Activated CD8-positive, alpha-beta memory T cell treated with anti-CD3 and anti-CD28 coated beads, Interleukin-2, amount 50 U/mL, for 1 hour (primary cell): ENCODE results near the gene VIP.
"Not testable (repeated sequence)": the region's sequence is repeated elsewhere in the genome, so short reads cannot be mapped to it uniquely, and the experiment has no call there.

Experiments
- DNase-seq: peaks from one replicate; pipeline ENCODE4 v3.0.0-alpha.2; 2020; ENCODE audit errors: extremely low read depth

Gene VIP

DNA sequence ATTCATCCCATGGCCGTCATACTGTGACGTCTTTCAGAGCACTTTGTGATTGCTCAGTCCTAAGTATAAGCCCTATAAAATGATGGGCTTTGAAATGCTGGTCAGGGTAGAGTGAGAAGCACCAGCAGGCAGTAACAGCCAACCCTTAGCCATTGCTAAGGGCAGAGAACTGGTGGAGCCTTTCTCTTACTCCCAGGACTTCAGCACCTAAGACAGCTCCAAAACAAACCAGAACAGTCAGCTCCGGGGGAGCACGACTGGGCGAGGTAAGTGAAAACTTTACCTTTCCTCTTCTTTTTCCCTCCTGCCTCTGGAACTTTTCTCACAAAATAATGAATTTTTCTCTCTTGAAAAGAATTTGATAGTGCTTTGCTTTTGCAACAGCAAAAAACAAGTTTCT lies at the start of gene VIP:
TSS of gene VIP (plus strand) at position 104 of the 400 bp plus-strand sequence. CDS start 1,381 bp downstream, outside the sequence.
- no peak for DNase-seq

DNA sequence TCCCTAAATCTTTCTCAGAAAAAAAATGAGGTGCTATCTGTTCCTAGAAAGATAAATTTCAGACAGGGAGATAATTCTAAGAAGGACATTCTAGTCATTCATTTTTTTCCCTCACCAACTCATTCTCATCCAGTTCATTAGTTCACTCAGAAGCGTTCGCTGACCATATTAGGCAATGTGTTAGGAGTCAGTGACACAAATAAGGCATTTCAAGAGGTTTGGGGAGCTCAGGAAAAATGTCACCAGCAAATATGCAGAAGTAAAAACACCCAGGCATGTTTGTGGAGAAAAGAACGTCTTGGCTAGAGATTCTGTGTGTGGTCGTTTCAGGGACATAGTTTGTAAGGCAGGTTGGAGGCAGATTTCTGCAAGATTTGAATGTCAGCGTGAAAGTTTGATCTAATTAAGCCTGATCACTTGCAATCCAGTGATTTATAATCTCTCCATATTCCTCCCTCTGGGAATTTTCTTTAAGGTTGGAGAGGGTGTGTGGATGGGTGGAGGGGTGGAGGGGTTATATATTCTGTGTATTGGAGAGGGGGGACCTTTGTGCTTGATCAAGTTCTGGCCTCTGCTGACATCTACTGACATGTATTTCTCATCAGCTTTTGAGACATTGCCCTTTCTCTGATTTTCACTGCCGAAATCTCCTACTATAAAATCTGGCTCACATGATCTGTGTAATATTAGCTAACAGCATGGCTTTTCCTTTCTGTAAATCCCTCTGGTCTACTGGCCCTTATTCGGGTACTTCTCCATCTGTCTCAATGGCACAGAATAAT lies 49.3 kb upstream of the VIP start:
- DNase-seq, result no peak

DNA sequence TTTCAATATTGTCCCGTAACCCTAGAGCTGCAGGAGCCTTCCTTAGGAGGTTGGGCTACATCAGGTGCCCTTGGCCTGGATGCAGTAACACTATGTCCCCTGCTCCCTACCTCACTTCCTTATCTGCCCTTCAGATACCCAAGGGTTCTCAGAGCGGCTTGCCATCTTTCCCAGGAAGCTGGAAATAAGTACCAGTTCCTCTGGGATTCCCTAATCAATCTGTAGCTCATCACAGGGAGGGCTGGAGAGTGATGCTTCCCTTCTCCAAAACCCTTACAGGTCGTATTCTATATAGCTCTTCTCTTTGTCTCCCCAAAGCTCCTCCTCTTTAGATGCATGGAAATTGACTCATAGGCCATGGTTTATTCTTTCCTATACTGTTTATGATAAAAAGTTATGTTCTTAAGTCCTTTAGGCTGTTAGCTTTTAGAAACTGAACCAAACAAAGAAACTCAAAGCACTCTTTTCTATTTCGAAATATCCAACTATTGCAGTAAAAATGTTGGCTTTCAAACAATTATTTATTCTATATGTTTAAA lies 48.7 kb upstream of the VIP start:
- DNase-seq, result no peak

DNA sequence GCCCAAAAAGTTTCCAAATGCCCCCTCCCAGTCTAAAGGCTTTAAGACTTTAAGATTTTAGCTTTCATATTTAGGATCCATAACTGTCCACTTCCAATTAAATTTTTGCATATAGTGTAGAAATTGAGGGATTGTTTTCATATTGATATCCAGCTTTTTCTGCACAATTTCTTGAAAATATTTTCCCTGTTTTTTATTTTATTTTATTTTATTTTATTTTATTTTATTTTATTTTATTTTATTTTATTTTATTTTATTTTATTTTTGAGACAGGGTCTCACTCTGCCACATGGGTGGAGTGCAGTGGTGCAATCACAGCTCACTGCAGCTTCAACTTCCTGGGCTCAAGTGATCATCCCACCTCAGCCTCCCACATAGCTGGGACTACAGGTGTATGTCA lies 46.8 kb upstream of the VIP start:
- DNase-seq, result not testable (repeated sequence)

DNA sequence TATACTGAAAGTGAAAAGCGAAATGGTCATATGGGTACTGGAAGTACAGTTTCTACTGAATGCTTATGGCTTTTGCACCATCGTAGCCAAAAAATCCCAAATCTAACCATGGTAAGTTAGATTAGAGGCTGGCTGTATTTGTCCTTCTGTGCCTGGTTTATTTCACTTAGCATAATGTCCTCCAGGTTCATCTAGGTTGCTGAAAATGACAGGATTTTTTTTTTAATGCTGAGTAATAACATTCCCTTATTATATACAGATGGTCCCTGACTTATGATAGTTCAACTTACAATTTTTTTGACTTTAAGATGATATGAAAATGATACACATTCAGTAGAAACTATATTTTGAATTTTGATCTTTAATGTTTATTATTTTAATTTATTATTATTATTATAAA lies 45.3 kb upstream of the VIP start:
- DNase-seq, result no peak

DNA sequence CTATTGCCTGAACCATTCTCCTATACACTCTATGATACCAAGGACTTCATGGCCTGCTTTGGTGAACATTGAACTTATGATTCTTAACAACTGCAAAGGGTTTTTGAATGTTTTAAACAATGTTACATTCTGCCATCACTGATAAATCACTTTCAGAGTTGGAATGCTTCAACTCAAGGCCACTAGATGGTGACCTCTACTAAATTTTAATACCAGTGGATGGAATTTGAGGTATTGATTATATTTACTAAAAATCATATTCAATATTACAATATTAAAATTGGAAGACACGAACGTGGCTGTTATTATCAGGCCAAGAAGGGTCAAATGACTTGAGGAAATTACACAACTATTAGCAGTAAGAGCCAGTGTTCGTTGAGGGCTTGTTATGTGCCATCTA lies 34.3 kb upstream of the VIP start:
- no peak for DNase-seq

DNA sequence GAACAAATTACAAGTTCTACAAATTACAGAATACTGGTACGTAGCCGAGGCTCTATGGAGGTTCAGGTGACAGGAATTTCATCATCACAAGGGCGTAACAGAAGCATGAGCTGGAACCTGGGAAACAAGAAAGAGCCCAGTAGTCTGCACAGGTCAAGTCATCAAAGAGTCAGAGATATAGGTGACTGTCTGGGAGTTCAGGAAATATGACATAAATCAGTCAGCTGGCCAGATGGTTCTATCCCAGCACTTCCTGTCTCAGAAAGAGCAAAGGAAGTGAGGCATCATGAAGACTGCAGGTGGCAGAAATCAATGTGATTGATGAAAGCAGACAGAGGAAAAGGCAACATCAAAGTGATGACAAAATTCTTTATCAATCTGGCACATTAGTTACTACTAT lies 29.6 kb upstream of the VIP start:
- DNase-seq, result no peak

DNA sequence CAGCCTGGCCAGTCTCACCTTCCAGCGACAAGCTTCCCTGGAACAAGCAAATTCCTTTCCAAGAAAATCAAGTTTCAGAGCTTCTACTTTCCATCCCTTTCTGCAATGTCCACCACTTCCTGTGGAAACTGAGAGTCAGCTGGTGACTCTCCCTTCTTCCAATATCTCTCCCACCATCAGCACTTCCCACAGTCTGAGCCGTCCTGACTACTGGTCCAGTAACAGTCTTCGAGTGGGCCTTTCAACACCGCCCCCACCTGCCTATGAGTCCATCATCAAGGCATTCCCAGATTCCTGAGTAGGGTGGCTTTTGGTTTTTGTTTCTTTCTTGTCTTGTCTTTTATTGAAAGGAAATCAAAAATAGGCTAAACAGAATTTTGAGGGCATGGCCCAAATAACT lies 28.6 kb upstream of the VIP start:
- DNase-seq, result no peak

DNA sequence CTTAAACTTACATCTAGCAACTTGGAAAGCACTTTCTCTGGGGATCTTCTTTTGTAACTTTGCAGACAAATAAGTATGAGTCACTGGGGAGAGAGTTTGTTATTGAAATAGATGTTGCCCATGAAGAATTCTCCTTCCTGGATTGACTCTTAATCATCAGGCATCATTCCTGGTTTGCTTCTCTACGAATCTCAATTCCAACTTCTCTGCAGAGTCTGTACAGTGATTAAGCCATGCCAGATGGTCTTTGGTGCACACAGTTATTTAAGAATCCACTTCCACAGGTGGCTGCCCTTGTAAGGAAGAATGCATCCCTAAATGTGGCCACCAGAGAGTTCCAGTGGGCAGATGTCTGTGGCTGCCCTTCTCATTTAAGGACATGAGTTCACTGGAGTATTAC lies 27.2 kb upstream of the VIP start:
- DNase-seq, result no peak

DNA sequence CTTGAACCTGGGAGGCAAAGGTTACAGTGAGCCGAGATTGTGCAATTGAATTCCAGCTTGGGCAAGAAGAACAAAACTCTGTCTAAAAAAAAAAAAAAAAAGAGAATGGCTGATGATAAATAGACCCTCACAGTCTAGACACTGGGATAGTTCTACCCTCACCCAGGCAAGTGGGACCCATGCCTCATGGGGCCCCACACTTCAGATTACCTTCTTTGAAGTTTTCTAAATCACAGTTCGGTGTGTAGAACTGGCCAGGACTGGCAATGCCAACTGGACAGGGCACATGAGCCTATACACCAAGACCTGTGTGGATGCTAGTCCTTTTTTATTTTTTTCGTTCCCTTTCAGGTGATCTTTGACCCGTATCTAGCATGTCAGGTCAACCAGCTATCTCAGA lies 24.3 kb upstream of the VIP start:
- DNase-seq, result no peak

DNA sequence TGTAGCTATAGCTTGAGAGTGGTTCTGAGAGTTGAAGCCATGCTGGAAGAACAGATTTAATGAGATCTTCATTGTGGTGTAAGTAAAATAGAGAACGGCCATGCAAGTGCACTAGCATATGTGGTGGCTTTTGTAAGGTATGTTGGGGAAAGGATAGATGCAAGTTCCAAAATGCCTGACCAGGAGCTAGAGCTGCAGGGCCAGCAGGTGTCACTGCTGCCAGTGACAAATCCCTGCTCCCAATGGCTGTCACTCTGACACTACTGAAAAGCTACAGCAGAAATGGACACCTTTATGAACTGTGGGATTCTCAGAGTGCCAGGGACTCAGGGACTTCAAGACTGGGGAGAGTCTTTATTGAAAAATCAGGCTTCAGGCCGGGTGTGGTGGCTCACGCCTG lies 23.1 kb upstream of the VIP start:
- no peak for DNase-seq

DNA sequence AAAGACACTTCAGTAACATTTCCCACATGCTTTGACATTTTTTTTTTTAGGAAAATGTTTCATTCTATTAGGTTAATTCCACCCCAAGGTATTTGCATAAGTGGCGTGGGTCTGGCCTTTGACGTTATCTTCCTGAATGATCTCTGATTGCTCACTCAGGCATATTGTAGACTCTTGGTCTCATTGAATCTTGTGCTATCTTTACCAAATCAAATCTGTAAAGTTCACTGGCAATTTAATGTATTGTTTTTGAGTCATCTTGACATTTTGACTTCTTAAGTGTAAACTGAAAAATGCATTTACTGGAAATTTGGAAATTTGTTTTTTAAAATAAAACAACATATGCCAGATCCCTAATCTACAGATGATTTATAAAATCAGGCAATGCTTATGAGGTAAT lies 16.0 kb upstream of the VIP start:
- no peak for DNase-seq

DNA sequence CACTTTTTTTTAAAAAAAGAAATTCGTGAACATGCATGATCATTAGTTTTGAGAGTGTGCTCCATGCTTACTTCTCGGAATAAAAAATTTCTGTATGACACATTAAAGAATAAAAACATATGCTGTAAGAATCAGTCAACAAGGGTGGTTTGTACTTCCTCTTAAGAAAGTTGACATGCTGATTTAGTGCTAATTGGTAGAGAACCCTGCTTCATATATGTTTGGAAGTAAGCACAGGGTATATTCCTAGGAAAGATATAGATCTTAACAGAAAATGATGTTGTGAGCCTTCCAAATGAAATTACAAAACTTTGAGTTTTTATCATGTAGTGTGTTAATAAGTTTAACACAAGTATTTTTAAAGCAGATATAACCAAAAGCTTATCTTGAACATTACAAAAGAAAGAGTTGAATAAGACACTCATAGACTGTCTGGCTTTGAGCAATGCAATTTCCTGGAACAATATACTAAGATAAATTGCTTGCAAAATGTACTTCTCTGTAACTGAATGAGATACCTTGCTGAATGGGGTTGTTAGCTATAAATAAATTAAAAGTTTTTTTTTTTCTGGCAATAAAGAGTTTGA lies 13.8 kb upstream of the VIP start:
- no peak for DNase-seq

DNA sequence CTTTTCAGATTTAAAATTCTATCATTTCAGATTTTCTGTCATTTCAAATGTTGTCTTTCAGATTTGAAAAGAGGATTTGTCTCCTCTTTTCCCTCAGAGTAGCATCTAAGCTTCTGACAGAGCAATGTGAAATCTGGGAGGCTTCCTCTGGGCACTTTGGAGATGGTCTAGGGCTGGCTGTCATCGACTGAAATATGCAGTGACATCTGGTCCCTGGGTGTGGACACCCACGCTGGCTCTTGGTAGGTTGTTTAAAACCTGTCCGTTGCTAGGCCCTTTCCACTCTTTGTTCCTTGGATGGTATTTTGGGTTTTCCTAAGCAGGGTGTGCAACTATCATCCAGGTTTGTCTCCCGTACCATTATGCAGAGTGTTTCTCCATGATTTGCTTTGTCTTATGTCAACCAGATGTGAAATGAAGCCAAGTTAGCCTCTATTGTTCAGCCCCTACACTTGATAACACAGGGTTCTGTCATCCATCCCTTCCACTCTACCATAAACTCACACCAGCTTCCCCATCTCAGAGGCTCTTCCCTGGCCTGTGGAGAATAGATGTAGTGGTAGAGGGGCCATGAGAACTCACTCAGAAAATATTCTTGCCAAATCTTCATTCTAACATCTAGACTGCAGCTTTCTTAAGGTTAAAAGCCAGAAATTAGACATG lies 5.0 kb upstream of the VIP start:
- no peak for DNase-seq

DNA sequence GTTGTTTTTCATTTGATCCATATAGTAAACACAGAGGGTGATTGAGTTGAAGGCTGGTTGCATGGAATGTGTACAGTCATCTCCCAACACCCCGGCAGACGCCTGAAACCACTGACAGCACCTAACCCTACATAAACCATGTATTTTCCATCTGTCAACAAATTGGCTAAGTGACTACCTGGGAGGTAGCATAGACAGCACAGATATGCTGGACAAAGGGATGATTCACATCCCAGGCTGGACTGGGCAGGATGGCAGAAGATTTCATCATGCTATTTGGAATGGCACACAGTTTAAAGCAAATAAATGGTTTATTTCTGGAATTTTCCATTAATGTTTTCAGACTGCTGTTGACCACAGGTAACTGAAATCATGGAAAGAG lies 4.4 kb upstream of the VIP start:
- DNase-seq, result no peak

DNA sequence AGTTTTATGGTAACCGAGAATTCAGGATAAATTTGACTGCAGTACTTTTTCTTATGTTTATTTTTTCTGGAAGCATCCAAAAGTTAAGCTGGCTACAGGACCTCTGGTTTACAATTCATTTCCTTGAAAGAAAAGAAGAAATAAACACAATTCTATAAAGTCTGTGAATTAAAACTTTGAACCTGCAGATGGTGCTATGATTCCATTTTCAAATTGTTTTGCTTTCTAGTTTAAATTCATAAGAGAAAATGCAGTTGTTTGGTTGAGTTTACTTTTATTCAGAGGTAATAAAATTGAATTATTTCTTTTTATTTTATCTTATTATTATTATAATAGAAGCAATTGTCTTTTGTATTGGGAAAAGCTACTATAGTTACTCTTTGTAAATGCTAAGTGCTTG lies 1.8 kb upstream of the VIP start:
- no peak for DNase-seq

DNA sequence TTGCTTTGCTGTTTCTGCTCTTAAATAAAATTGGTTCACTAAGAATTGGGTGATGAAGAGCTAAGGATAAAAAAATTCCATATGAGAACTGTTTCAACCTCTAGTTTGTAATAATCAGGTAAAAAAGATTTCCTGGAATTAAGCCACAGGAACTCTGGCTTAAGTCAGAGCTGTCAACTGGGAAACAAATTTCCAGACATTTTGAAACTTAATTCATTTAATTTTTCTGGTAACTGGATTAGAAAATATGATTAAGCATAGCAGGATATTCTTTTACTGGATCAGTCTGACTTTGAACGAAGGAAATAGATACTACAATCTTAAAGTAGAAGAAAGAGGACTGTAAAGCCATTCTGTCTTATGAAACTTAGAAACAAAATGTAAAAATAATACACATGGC lies 1.3 kb upstream of the VIP start:
- DNase-seq, result no peak

DNA sequence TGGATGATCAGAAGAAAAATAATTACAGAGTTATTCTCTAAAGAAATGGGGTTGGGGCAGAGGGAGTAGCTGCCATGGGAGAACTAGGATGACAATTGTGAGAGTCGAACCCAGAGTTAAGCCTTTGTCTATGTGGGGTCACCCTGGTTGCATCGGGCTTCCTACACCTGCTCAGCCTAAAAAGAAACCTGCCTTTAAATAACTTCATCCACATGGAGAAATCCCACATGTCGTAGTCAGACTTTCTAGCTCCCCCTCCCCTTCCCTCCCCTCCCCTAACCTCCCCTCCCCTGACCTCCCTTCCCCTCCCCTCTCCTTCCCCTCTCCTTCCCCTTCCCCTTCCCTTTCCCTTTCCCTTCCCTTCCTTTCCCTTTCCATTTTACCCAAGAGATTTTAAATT lies 14.7 kb downstream of the VIP start:
- DNase-seq, result no peak

DNA sequence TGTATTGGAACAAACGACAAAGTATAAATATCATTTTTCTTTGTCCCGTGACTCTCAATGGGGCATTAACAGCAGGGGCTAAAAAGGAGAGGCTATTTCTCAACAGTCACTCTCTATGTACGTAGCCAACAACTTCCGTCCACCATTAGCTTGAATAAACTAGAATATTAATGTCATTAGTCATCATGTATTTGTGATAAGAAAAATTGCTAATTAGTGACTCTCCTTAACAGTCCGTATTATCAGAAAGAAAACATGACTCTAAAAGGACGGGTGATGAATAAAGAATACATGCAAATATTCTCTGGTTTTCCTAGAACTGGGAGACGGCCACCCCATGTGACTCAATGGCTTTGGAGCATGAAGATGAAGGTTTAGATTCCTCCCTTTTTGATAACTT lies 18.6 kb downstream of the VIP start:
- no peak for DNase-seq

DNA sequence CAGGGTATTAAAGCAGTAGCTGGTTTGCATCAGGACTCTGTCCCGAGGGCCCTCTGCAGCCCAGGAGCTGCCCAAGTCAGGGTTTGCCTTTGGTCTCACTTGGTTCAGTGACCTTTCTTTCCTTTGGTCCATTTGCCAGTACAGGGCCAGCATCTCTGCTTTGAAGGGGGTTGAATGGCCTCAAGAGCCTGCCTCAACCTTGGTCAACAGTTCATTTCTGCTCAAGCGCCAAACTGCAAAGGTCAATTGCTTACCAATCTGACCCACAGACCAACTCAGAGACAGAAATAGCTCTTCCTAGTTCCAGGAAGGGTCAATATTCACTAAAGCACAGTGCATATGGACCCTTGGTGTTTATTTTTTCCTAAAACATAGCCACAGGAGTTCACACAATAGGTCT lies 19.4 kb downstream of the VIP start:
- no peak for DNase-seq

DNA sequence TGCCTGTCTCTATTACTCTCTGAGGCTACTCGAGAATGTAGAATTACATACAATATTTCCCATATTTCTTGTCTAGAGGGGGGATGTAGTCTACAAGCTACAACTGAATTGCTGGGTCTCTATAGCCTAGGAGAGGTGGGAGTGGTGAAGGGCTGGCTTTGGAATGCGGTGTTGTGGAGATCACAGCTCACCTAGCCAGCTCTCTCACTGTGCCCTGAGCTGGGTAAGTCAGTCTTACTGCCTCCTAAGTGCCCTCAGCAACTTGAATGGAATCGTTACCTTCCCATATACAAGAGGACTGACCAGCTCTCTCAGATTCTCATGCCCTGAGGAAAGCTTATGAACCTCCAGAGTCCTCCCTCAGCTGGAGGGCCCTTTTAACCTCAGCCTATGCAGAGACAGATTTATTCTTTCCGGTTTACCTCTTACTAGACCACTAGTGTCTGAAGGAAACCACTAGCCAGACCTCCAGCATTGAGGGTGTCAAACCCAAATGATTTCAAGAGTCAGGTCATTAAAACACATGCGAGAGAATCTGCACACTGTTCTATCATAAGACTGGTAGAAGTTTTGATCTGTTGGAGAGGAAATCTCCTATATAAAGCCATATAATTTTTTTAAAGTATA lies 20.6 kb downstream of the VIP start:
- no peak for DNase-seq

DNA sequence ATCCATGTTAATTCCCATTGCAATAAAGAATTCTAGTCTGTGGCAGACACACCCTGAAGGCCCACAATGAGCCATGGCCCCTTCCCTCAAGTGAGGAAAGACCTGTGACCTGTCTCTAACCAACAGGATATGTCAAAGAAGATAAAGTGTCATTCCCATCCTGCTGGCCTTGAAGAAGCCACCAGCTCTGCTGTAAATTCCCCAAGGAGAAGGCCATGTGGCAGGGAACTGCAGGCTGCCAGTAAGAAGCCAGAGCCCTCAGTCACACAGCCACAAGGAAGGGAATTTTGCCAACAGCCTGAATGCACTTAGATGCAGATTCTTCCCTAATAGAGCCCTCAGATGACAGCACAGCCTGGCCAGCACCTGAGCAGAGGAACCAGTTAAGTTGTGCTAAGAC lies 24.8 kb downstream of the VIP start:
- no peak for DNase-seq

DNA sequence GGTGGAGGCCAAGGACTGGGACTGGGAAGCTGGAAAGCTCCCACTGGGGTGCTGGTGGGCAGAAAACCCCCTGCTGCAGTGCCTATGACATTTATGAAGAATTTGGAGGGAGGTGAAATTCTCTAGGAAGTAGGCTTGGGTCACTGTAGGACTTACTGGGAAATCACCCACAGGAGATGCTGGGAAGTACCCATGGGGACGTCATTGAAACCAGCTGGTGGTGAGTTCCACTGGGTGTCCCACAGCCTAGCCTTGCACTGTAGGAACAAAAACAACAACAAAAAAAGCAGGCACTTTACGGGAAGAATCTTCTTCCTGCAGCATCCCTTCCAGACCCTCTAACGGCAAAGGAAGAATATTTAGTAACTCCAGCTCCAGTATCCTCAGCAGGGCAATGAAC lies 26.2 kb downstream of the VIP start:
- no peak for DNase-seq
